ENCODE measurements around the gene CAMK2G.
"Not testable (repeated sequence)": the region's sequence is repeated elsewhere in the genome, so short reads cannot be mapped to it uniquely, and the experiment has no call there.

GRCh38 chr10:73787031-73787800 is 87.1 kb downstream of the CAMK2G start:
- TF ChIP-seq RARB (CRISPR knock-in tag; IDR thresholded peaks at IDR 0.05); PATZ1 (CRISPR knock-in tag; IDR thresholded peaks at IDR 0.05; ENCODE audit: borderline replicate concordance); ESRRG (CRISPR knock-in tag; IDR thresholded peaks at IDR 0.05); POU6F1 (CRISPR knock-in tag; IDR thresholded peaks at IDR 0.05; ENCODE audit: borderline replicate concordance, low read depth); ZFP3 (CRISPR knock-in tag; IDR thresholded peaks at IDR 0.05); ZFP30 (CRISPR knock-in tag; IDR thresholded peaks at IDR 0.05); ARNTL (CRISPR knock-in tag; IDR thresholded peaks at IDR 0.05; ENCODE audit: borderline replicate concordance, low read depth); TSHZ2 (CRISPR knock-in tag; IDR thresholded peaks at IDR 0.05); GLIS3 (CRISPR knock-in tag; IDR thresholded peaks at IDR 0.05); CSRNP3 (CRISPR knock-in tag; IDR thresholded peaks at IDR 0.05): not testable (repeated sequence)
